ENCODE results near the gene WNT4.

The WNT4 gene

GRCh38 chr1:22143065-22144033 lies at the start of gene WNT4:
Gene WNT4, minus strand, starts transcription at chr1:22143097. Its CDS starts 175 bp downstream, at chr1:22142922.
- DNase-seq, result no peak

- no peak for DNase-seq
Observed at GRCh38 chr1:22190731-22191130, 47.8 kb upstream of the WNT4 start.

GRCh38 chr1:22190251-22190650 lies 47.4 kb upstream of the WNT4 start:
- DNase-seq, result no peak

GRCh38 chr1:22189619-22190018 lies 46.7 kb upstream of the WNT4 start:
- no peak for DNase-seq

- DNase-seq, result no peak
Observed at GRCh38 chr1:22188914-22189313, 46.0 kb upstream of the WNT4 start.

GRCh38 chr1:22188436-22188835 lies 45.5 kb upstream of the WNT4 start:
- DNase-seq, result no peak

GRCh38 chr1:22186311-22186710 lies 43.4 kb upstream of the WNT4 start:
- no peak for DNase-seq

GRCh38 chr1:22184892-22185612 lies 42.2 kb upstream of the WNT4 start:
- peak; percentile 19 for DNase-seq

- DNase-seq, result no peak
Observed at GRCh38 chr1:22184454-22184853, 41.6 kb upstream of the WNT4 start.

GRCh38 chr1:22182715-22183114 lies 39.8 kb upstream of the WNT4 start:
- DNase-seq, result no peak

- no peak for DNase-seq
Observed at GRCh38 chr1:22179197-22179803, 36.4 kb upstream of the WNT4 start.

- DNase-seq, result no peak
Observed at GRCh38 chr1:22177354-22178003, 34.6 kb upstream of the WNT4 start.

GRCh38 chr1:22176258-22176657 lies 33.4 kb upstream of the WNT4 start:
- no peak for DNase-seq

GRCh38 chr1:22174446-22175220 lies 31.7 kb upstream of the WNT4 start:
- DNase-seq, result no peak

- no peak for DNase-seq
Observed at GRCh38 chr1:22171951-22172715, 29.2 kb upstream of the WNT4 start.

- DNase-seq, result no peak
Observed at GRCh38 chr1:22169816-22170215, 26.9 kb upstream of the WNT4 start.

- DNase-seq, result no peak
Observed at GRCh38 chr1:22168412-22168973, 25.6 kb upstream of the WNT4 start.

GRCh38 chr1:22166439-22166838 lies 23.5 kb upstream of the WNT4 start:
- DNase-seq, result no peak

GRCh38 chr1:22164841-22165808 lies 22.2 kb upstream of the WNT4 start:
- no peak for DNase-seq

GRCh38 chr1:22163564-22163963 lies 20.7 kb upstream of the WNT4 start:
- no peak for DNase-seq

Data from NCI-H526 treated with DMSO at 0.1 percent for 48 hours (cell line).